Choroid plexus epithelial cell (primary cell): ENCODE measurements around the gene LDB2.

Experiments
- DNase-seq: peaks from one replicate; pipeline ENCODE4 v3.0.0-alpha.2; 2010; ENCODE audit warnings: low read depth
- H3K4me3 ChIP-seq: 2 replicates; pipeline ENCODE4 v1.5.1; 2011; ENCODE audit warnings: low read depth, mild to moderate bottlenecking, control low read depth, low read length, moderate library complexity
- CTCF ChIP-seq: conservative IDR thresholded peaks from 2 replicates; pipeline ENCODE4 v1.5.1; 2011; ENCODE audit warnings: low read depth, mild to moderate bottlenecking, control low read depth, inconsistent platforms, low read length, moderate library complexity

LDB2 gene

DNA sequence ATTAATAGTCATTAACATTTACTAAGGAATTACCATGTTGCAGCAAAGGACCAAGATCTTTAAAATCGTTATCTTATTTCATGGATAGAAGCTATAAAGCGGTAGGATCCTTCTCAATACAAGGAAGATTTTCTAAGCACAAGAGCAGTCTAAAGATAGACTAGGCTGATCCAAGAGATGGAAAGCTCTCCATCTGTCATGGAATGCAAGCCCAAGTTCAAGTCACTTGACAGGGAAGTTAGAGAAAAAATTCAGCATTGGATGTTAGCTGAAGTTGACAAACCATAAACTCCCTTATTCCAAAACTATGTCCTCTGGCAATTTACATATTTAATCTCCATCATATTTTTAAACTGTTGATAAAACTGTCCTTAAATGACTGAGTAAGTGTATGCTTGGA is 177.7 kb downstream of the LDB2 start:
- TF ChIP-seq CTCF, result no peak
- no peak for DNase-seq
- H3K4me3 ChIP-seq, result no peak overlapping the region

- no peak for TF ChIP-seq CTCF
- no peak overlapping the region for H3K4me3 ChIP-seq
- peak; percentile 48 for DNase-seq
These were observed 181.0 kb downstream of the LDB2 start for GRCh38 chr4:16717266-16717970.

DNA sequence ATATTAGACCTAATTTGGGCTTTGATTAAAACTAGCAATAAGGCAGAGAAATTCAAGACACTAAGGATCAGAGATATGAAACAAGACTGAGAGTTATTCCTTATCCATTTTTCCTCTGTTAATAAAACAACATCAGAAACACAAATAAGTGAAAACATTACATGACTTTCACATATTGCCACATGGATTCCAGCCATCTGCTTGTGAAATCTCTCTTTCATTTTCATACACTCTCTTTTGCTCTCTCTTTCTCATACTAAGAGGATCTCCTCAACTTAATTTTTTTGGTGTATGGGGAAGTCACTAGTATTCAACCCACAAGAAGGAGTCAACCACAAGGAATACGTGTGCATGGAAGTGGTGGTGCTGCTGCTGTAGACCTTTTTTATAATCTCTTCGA is 183.0 kb downstream of the LDB2 start:
- no peak for TF ChIP-seq CTCF
- no peak overlapping the region for H3K4me3 ChIP-seq
- peak; percentile 29 for DNase-seq

- DNase-seq, result no peak
- H3K4me3 ChIP-seq, result no peak overlapping the region
- TF ChIP-seq CTCF, result no peak
These were observed 184.3 kb downstream of the LDB2 start for GRCh38 chr4:16714191-16714590.

GRCh38 chr4:16713696-16714095 is 184.7 kb downstream of the LDB2 start:
- no peak for DNase-seq
- no peak for TF ChIP-seq CTCF

DNA sequence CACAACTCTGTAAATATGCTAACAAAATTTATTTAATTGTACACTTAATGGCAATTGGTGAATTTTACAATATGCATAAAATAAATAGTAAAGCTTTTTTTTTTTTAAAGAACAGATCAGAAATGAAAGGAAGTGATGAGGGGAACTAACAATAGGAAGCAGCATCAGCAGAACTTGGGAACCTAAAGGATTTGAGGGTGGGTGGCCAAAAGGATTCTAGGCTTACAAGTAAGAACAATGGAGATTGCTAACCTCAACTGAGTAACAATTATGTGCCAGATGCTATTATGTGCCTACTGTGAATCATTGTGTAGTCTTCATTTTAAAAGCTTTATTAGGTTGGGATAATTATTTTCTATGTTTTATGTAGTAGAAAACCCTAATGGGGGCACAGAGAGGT is 185.2 kb downstream of the LDB2 start:
- no peak for DNase-seq
- no peak overlapping the region for H3K4me3 ChIP-seq
- TF ChIP-seq CTCF, result no peak

More at GRCh38 chr4:16713696-16714095, 184.7 kb downstream of the LDB2 start:
- no peak overlapping the region for H3K4me3 ChIP-seq

- DNase-seq, result no peak
- no peak overlapping the region for H3K4me3 ChIP-seq
- TF ChIP-seq CTCF, result no peak
These were observed 188.2 kb downstream of the LDB2 start for GRCh38 chr4:16710198-16710597.
